SIG-M5 treated with dmso at 0.1 percent for 504 hours (cell line): ENCODE measurements around the gene PRPF40B.

Experiments
- DNase-seq: peaks from one replicate; lab custom pipeline; 2025; ENCODE audit not compliant: unreplicated experiment; lab: John Stamatoyannopoulos, UW

The PRPF40B gene

GRCh38 chr12:49655595-49656236 is 32.4 kb downstream of the PRPF40B start:
- no peak for DNase-seq

- DNase-seq = no peak
Measured at GRCh38 chr12:49658276-49658675, 34.9 kb downstream of the PRPF40B start.

GRCh38 chr12:49659753-49660152 is 36.4 kb downstream of the PRPF40B start:
- DNase-seq = no peak

- DNase-seq = peak; percentile 54
Measured at GRCh38 chr12:49661191-49661590, 37.8 kb downstream of the PRPF40B start.

DNA sequence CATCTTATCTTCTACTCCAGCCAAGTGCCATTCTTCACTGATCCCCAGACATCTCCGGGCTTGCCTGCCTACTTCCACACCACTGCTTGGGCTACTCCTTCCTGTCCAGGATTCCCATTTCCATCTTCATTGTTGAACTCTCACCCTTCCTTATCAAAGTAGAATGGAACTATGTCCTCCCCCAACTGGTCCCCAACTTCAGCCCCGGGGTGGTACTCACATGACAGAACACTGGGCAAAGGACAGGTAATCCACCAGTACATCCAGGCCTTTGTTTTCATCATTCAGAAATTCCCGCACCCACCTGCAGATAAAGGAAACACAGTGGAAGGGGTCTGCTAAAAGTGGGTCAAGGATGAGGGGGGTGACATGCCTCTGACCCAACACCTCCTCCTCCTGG is 38.4 kb downstream of the PRPF40B start:
- DNase-seq = no peak

- DNase-seq = peak; percentile 98
Measured at GRCh38 chr12:49662998-49663843, 39.9 kb downstream of the PRPF40B start.

DNA sequence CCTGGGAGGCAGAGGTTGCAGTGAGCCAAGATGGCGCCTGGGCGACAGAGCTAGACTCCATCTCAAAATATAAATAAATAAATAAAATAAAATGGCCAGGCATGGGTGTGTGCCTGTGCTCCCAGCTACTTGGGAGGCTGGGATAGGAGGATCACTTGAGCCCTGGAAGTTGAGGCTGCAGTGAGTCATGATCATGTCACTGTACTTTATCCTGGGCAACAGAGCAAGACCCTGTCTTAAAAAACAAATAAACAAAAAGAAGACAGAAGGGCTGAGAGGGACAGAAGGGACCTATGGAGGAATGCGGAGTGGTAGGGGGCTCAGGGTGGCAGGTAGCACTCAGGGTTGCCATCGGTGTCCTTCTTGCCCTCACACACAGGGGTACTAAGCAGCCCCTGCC is 40.8 kb downstream of the PRPF40B start:
- DNase-seq = no peak

DNA sequence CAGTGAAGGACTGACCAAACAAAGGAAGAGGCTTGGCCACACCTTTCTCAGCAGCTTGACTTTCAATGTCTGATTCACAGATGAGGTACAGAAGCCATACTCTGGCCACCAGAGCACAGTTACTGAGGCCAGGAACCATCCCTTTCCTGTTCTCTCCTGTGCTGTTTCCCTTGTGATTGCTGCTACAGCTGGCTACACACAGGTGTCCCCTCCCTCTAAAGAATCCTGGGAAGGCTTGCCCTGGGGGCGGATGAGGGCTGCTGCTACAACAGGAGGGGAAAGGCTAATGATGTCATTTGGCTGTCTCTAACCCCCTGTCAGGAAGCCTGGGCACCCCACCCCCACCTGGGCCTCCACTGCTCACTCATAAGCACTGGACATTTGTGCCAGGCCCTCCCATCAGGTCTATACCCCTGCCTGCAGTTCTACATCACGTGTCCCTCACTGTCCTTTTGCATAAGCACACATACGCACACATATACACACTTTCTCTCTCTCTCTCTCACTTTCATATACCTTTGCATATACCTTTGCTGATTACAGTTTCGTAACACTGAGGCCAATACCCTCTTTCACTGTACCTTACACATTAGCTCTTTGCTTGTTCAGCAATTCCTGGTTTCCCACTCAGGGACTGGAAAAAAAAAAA is 41.4 kb downstream of the PRPF40B start:
- DNase-seq = no peak

- DNase-seq = no peak
Measured at GRCh38 chr12:49665384-49665783, 42.0 kb downstream of the PRPF40B start.

DNA sequence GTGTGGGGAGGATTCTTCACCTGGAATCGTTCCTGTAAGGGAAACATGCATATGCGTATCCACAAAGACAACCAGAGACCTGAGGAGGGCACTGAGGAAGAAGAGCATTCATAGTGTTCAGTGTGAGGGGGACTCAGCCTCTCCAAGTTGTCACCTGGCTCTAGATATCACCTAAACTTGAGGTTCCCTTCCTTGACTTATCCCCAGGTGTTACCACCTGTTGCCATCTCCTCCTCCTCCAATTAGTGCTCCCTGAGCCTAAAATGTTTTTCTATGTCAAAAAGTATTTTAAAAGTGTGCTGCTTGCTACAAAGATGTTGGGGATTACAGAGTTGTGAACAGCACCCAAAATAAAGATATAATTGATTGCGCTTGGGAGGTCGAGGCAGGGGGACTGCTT is 42.8 kb downstream of the PRPF40B start:
- DNase-seq = no peak

DNA sequence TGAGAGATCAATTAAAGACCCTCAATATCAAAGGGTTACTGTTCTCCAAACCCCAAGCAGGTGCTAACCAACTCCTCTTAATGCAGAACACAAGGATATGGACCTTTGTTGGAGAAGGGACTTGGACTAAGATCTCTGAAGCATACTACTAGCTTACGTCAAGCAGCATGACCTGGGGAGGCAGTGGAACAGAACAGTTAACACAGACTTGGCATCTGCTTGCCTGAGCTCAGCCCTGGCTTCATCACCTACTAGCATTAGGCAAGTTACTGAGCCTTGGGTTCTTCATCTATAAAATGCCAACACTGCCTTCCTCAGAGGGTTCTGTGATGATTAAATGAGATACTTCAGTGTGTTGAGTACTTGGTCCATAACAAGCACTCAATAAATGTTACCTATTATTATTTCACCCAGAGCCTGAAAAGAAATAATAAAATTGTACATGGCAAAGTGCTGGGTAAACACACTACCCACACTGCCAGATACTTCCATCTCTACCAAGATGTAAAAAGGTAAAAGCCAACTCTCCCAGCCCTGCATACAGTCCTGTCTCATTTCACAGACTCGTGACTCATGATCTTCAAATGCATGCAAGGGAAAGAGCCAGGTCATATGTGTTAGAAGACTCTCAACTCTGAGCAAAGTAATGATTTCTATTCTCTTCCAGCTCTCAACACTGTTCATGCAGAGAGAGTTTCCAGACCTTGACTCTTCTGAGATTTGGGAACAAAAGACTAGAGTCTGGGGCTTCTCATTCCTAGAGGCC is 44.1 kb downstream of the PRPF40B start:
- DNase-seq = no peak

DNA sequence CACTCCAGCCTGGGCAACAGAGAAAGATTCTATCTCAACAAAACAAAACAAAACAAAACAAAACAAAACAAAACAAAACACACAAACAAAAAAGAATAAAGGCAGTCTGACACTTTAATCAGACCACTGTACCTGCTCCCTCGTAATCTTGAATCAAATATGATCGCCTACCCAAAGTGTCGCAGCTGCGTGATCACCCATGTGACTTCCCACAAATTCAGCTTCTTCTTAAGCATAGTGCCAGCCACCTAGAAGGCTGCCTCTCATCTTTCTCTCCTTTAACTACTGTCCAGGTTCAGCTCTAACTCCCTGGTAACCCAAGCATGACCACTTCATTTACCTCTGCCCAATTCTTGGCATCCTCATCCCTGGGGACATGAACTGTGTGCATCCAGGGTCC is 46.4 kb downstream of the PRPF40B start:
- DNase-seq = no peak

- no peak for DNase-seq
Measured at GRCh38 chr12:49671031-49671765, 47.8 kb downstream of the PRPF40B start.

DNA sequence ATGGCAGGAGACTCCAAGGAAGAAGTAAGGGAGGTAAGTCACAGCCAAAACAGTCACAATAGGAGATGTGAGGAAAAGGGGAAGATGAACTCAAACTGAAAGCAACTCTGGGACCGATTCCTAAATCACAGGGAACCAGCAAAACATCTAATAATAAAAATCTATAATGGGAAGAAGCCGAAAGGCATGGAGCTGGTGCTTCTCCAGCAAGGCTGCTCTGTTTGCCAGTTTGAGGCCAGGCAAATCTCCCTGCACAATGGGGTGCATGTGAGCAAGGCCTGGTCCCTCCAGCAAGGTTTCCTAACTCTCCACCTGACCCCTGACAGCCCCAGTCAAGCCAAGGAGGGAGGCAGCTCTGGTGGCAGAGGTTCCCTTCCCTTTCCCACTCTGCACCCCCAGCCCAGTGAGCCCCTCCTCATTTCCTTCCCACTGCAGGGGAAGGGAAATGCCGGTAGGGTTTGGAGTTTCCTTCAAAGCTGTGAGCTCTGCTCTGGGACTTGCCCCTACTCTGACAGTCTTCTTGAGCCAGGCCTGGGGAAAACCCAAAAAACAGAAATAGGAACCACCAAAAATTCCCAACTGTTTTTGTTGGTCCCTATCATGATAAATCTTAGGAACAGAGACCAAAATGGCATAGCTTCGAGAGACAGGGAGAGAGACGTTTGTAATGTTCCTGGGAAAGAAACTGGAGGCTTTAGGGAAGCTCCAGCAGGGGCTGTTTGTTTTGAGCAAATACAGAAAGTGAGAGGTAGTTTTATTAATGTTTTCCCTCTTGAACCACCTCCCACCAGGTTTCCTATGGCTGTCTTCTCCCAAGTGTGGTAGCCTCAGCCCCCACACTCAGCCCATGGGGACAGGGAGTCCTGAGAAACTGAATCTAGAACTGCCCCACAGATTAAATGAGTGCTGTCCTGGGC is 49.2 kb downstream of the PRPF40B start:
- no peak for DNase-seq

GRCh38 chr12:49673446-49674317 is 50.3 kb downstream of the PRPF40B start:
- DNase-seq = no peak

DNA sequence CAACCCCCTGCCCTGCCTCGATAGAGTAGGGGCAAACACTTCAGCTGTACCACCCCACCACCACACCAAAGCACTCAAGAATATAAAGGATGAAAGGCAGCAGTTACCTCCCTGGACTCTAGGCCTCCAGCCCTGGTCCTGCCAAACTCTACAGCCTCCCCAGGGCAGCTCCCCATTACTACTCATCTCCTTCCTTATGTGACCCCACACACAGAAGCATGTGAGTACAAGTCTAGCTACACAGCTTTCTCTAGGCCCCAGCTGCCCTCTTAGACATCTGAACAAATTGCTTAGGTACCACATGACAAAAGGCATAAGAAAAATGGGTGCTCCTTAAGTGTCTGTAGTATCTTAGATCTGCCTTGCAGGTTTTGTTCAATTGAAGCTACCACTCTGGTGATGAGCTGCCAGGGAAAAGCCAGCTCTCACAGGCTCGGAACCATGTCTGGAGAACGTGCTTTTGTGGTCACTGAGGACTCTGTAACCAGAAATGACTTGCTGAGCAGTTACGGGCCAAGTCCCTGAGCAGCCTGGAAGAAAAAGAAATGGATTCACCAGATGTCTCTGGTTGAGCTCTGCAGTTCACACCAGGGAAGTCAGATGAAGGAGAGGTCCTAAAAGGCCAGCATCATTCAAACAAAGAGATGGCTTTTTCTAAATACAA is 51.1 kb downstream of the PRPF40B start:
- no peak for DNase-seq

GRCh38 chr12:49675137-49675536 is 51.8 kb downstream of the PRPF40B start:
- no peak for DNase-seq

GRCh38 chr12:49678711-49679110 is 55.4 kb downstream of the PRPF40B start:
- no peak for DNase-seq
